K562 (cell line): ENCODE data around the gene P4HTM. TPM values are rescaled to one million over a fixed set of nuclear protein-coding genes. Genes with fewer than 3 reads are reported as not detected.

ENCODE experiments used
- C11orf30 ChIP-seq: fragments of 450-650 bp; IDR thresholded peaks from 2 replicates; pipeline ENCODE4 v1.6.1; 2016; ENCODE audit warnings: low read depth, mild to moderate bottlenecking
- CXXC5 ChIP-seq: fragments of 250-450 bp; sonication (Bioruptor Pico); IDR thresholded peaks from 2 replicates; pipeline ENCODE4 v1.8.0; 2022; ENCODE audit warnings: inconsistent platforms, mild to moderate bottlenecking, moderate library complexity
- NBN ChIP-seq: fragments of 450-650 bp; IDR thresholded peaks from 2 replicates; pipeline ENCODE4 v1.6.1; 2016; ENCODE audit warnings: low read depth, mild to moderate bottlenecking
- RBM34 ChIP-seq: fragments of 200-400 bp; formaldehyde crosslinking; IDR thresholded peaks from 2 replicates; pipeline ENCODE4 v1.6.1; 2018; ENCODE audit warnings: low read length, borderline replicate concordance; ENCODE audit not compliant: insufficient read depth
- TEAD1 ChIP-seq, 2 experiments: fragments of 450-650 bp in 1 of 2; sonication (generic) in 1 of 2; formaldehyde crosslinking; IDR thresholded peaks; 2 replicates each; pipeline versions ENCODE4 v1.4.0 to v1.8.0; 2020 to 2022; ENCODE audit warnings: mild to moderate bottlenecking in 2 of 2, missing genetic modification reagents in 1 of 2
- ZBTB7A ChIP-seq: IDR thresholded peaks from 2 replicates; pipeline ENCODE4 v1.6.1; 2011; ENCODE audit warnings: low read depth, mild to moderate bottlenecking, low read length, moderate library complexity, borderline replicate concordance; ENCODE audit not compliant: control insufficient read depth
- ZNF121 ChIP-seq: sonication (generic); formaldehyde crosslinking; conservative IDR thresholded peaks from 2 replicates; pipeline ENCODE4 v1.8.0; 2022; ENCODE audit warnings: missing genetic modification reagents
- ZNF197 ChIP-seq: fragments of 200-800 bp; sonication (Bioruptor generic); IDR thresholded peaks from 2 replicates; pipeline ENCODE4 v1.6.1; 2016; ENCODE audit warnings: low read depth, missing genetic modification characterization, missing compliant biosample characterization
- ZNF408 ChIP-seq: fragments of 250-450 bp; sonication (Bioruptor Pico); IDR thresholded peaks from 2 replicates; pipeline ENCODE4 v1.4.0; 2020; ENCODE audit warnings: low read depth, mild to moderate bottlenecking, moderate library complexity
- ZNF79 ChIP-seq: fragments of 250-450 bp; sonication (Bioruptor Pico); IDR thresholded peaks from 2 replicates; pipeline ENCODE4 v1.4.0; 2020; ENCODE audit warnings: low read depth, mild to moderate bottlenecking, moderate library complexity
- polyA plus RNA-seq, 8 experiments: library from polyadenylated mRNA; depleted of rRNA in 4 of 8; stranded (reverse) in 5 of 8; unstranded in 3 of 8; fragments of >200 nt; fragmentation: Nextera tagmentation in 2 of 8; fragmentation: Illumina TruSeq in 1 of 8; extraction: Ambion mirVana in 2 of 8; extraction: Trizol in 1 of 8; gene quantifications; 2 replicates each; pipeline versions ENCODE4 v1.2.1 to v1.2.3, GENCODE V29; 2011 to 2014; ENCODE audit warnings: inconsistent platforms in 1 of 8, missing spikeins in 1 of 8
- total RNA-seq, 7 experiments: library from RNA; depleted of rRNA in 6 of 7; stranded (reverse); fragments of >200 nt in 6 of 7; fragmentation: Illumina TruSeq in 2 of 7; extraction: Trizol in 2 of 7; gene quantifications; 2 replicates each; pipeline versions ENCODE4 v1.2.1 to v1.2.3, GENCODE V29; 2011 to 2021; ENCODE audit warnings: low replicate concordance in 1 of 7
- TF ChIP-seq, protein P1 (sequence below), 2 experiments: IDR thresholded peaks; 2 replicates each; pipeline ENCODE4 v1.6.1; 2011; ENCODE audit warnings: borderline replicate concordance in 1 of 2, control low read depth in 1 of 2, low read depth in 1 of 2, low read length in 1 of 2, mild to moderate bottlenecking in 1 of 2, mixed read lengths in 1 of 2, moderate library complexity in 1 of 2; ENCODE audit not compliant: insufficient read depth in 1 of 2, insufficient read length in 1 of 2, poor library complexity in 1 of 2, severe bottlenecking in 1 of 2; ENCODE audit errors: extremely low read depth in 1 of 2
- TF ChIP-seq, protein P2 (sequence below): fragments of 450-650 bp; IDR thresholded peaks from 2 replicates; pipeline ENCODE4 v1.6.1; 2016; ENCODE audit warnings: mild to moderate bottlenecking, moderate library complexity

Gene P4HTM
- total and polyA plus RNA-seq, 9 of the 15 experiments (the other 6 are each of a cell fraction or from before 2014, with no cell fraction given): 0.09 to 0.66 (median 0.25) TPM; not detected in 2

DNA sequence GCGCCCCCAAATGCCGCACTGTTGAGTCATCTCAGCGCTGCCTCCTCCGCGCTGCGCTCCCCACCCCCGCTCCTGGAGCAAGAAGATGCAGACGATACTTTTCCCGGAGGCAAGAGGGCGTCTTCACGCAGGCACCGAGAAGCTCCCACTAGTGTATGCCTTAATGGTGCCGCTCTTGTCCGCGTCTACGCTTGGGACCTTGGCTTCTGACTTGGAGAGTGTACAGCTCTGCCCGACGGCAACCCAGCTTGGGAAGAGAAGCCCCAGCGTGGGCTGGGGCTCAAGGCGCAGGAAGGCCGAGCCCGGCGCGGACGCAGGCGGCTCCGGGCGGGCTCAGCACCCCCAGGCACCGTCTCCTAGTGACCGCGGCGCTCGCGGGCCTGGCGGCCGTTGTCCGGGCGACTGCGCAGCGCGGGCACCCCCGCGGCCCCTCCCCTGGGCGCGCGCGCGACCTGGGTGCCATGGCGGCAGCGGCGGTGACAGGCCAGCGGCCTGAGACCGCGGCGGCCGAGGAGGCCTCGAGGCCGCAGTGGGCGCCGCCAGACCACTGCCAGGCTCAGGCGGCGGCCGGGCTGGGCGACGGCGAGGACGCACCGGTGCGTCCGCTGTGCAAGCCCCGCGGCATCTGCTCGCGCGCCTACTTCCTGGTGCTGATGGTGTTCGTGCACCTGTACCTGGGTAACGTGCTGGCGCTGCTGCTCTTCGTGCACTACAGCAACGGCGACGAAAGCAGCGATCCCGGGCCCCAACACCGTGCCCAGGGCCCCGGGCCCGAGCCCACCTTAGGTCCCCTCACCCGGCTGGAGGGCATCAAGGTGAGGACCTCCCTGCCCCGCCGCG lies at the start of gene P4HTM (continued):
- TF ChIP-seq ZBTB7A (peak; percentile 74; the same call in 1 of the 2 replicates), ZNF79 (no peak), ZNF197 (CRISPR knock-in tag) (no peak), ZNF408 (CRISPR knock-in tag) (no peak), C11orf30 (peak; percentile 74; the same call in 1 of the 2 replicates), NBN (0 out of 2 replicates have a peak, but pooled peaks have one; percentile 36), RBM34 (no peak), CXXC5 (CRISPR knock-in tag) (peak; percentile 66; the same call in 1 of the 2 replicates), TEAD1 (CRISPR knock-in tag; IDR thresholded peaks at IDR 0.05) (peak; percentile 50 to 95; a peak in 3 of 4 replicates), ZNF121 (CRISPR knock-in tag) (no peak)
- TF ChIP-seq, protein P1, sequence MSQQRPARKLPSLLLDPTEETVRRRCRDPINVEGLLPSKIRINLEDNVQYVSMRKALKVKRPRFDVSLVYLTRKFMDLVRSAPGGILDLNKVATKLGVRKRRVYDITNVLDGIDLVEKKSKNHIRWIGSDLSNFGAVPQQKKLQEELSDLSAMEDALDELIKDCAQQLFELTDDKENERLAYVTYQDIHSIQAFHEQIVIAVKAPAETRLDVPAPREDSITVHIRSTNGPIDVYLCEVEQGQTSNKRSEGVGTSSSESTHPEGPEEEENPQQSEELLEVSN (IDR thresholded peaks at IDR 0.05; ENCODE audit: borderline replicate concordance in 1 of 2, extremely low read depth in 1 of 2, insufficient read depth in 1 of 2, insufficient read length in 1 of 2, low read depth in 1 of 2, low read length in 1 of 2, poor library complexity in 1 of 2, severe bottlenecking in 1 of 2): no peak
- TF ChIP-seq, protein P2, sequence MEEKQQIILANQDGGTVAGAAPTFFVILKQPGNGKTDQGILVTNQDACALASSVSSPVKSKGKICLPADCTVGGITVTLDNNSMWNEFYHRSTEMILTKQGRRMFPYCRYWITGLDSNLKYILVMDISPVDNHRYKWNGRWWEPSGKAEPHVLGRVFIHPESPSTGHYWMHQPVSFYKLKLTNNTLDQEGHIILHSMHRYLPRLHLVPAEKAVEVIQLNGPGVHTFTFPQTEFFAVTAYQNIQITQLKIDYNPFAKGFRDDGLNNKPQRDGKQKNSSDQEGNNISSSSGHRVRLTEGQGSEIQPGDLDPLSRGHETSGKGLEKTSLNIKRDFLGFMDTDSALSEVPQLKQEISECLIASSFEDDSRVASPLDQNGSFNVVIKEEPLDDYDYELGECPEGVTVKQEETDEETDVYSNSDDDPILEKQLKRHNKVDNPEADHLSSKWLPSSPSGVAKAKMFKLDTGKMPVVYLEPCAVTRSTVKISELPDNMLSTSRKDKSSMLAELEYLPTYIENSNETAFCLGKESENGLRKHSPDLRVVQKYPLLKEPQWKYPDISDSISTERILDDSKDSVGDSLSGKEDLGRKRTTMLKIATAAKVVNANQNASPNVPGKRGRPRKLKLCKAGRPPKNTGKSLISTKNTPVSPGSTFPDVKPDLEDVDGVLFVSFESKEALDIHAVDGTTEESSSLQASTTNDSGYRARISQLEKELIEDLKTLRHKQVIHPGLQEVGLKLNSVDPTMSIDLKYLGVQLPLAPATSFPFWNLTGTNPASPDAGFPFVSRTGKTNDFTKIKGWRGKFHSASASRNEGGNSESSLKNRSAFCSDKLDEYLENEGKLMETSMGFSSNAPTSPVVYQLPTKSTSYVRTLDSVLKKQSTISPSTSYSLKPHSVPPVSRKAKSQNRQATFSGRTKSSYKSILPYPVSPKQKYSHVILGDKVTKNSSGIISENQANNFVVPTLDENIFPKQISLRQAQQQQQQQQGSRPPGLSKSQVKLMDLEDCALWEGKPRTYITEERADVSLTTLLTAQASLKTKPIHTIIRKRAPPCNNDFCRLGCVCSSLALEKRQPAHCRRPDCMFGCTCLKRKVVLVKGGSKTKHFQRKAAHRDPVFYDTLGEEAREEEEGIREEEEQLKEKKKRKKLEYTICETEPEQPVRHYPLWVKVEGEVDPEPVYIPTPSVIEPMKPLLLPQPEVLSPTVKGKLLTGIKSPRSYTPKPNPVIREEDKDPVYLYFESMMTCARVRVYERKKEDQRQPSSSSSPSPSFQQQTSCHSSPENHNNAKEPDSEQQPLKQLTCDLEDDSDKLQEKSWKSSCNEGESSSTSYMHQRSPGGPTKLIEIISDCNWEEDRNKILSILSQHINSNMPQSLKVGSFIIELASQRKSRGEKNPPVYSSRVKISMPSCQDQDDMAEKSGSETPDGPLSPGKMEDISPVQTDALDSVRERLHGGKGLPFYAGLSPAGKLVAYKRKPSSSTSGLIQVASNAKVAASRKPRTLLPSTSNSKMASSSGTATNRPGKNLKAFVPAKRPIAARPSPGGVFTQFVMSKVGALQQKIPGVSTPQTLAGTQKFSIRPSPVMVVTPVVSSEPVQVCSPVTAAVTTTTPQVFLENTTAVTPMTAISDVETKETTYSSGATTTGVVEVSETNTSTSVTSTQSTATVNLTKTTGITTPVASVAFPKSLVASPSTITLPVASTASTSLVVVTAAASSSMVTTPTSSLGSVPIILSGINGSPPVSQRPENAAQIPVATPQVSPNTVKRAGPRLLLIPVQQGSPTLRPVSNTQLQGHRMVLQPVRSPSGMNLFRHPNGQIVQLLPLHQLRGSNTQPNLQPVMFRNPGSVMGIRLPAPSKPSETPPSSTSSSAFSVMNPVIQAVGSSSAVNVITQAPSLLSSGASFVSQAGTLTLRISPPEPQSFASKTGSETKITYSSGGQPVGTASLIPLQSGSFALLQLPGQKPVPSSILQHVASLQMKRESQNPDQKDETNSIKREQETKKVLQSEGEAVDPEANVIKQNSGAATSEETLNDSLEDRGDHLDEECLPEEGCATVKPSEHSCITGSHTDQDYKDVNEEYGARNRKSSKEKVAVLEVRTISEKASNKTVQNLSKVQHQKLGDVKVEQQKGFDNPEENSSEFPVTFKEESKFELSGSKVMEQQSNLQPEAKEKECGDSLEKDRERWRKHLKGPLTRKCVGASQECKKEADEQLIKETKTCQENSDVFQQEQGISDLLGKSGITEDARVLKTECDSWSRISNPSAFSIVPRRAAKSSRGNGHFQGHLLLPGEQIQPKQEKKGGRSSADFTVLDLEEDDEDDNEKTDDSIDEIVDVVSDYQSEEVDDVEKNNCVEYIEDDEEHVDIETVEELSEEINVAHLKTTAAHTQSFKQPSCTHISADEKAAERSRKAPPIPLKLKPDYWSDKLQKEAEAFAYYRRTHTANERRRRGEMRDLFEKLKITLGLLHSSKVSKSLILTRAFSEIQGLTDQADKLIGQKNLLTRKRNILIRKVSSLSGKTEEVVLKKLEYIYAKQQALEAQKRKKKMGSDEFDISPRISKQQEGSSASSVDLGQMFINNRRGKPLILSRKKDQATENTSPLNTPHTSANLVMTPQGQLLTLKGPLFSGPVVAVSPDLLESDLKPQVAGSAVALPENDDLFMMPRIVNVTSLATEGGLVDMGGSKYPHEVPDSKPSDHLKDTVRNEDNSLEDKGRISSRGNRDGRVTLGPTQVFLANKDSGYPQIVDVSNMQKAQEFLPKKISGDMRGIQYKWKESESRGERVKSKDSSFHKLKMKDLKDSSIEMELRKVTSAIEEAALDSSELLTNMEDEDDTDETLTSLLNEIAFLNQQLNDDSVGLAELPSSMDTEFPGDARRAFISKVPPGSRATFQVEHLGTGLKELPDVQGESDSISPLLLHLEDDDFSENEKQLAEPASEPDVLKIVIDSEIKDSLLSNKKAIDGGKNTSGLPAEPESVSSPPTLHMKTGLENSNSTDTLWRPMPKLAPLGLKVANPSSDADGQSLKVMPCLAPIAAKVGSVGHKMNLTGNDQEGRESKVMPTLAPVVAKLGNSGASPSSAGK: no peak
